GM18508 (cell line): ENCODE results near the gene PGLYRP4.

Experiments used
- ATAC-seq: cut with Tn5 transposase; IDR thresholded peaks from one replicate; pipeline ENCODE4 v1.9.1; 2021; ENCODE audit warnings: moderate number of reproducible peaks; ENCODE audit not compliant: insufficient read depth, unreplicated experiment

PGLYRP4 gene

DNA sequence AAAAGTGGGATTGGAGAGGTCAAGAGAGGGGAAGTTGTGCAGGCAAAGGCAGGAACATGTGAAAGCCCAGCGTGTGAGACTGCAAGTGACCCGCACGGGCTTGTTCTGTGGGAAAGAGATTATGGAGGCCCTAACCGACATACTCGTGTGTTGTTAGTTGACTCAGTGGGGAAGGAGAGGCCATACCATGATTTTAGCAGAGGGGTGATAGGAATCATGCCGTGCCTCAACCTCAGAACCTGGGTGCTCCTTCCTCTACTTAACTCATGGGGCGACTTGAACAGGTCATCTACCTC lies 55.2 kb downstream of the PGLYRP4 start:
- ATAC-seq, result no peak

DNA sequence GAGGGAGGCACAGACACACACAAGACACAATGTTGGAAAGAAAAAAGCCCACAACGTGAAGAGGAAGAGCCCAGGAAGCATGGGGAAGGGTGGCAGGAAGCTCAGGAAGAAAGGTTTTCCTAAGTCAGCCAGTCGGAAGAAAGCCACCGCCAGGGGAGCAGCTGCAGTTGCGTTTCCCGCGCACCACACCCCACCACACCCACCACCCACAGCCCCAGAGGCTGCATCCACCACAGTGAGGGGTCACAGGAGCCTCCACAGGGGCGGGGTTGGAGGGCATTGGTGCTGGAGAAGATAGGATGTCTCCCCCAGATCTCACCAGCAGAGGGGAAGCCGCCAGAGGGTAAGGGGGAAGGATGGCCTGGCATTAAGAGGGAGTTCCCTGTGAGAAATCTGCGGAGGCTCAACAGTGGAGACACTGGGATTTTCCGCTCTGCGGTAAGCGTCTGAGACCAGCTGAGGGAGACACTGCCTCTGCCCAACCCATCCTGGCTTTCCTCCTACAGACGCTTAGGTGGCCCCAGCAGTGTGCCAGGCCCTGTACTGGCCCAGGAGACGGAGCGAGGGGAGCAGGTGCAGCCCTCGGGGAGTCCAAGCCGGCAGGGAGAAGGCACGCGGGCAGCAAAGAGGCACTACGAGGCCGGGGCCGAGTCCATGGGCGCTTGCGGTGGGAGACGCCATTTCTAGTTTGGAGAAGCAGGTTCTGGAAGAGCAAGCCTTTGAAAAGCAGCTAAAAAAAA lies 55.7 kb downstream of the PGLYRP4 start:
- ATAC-seq, result no peak

DNA sequence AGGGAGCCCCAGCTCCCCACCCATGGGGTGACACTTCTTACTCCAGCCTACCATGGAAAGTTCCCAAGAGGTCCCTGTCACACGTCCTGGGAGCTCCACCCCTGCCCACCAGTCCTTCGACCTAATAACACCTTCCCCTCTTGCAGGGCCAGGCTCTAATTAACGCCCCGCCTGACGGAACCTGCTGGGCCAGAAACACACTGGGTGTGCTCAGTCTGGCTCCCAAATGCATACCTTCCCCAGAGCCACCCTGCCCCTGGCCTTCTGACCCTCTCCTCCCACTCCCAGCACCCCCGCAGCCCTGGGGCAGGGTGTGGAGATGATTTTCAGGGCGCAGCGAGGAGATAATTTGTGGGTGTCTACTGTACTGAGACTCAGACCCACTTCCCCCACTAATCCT lies 56.5 kb downstream of the PGLYRP4 start:
- no peak for ATAC-seq

DNA sequence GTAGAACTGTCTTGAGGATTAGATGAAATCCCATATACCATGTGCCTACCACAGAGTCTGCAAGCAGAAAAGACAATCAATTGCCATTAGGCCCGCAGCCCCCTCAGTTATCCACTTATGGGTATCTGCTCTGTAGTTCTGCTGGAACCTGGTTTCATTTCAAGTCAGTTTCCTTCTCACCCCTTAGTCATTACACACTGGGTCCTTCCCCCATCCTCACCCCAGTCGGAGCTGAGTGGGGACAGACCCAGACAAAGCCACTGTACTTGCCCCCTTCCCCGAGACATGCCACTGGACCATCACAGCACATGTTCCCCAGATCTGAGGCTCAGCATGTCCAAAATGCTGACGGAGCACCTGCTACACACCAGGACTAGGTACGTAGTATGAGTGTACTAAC lies 57.1 kb downstream of the PGLYRP4 start:
- no peak for ATAC-seq

DNA sequence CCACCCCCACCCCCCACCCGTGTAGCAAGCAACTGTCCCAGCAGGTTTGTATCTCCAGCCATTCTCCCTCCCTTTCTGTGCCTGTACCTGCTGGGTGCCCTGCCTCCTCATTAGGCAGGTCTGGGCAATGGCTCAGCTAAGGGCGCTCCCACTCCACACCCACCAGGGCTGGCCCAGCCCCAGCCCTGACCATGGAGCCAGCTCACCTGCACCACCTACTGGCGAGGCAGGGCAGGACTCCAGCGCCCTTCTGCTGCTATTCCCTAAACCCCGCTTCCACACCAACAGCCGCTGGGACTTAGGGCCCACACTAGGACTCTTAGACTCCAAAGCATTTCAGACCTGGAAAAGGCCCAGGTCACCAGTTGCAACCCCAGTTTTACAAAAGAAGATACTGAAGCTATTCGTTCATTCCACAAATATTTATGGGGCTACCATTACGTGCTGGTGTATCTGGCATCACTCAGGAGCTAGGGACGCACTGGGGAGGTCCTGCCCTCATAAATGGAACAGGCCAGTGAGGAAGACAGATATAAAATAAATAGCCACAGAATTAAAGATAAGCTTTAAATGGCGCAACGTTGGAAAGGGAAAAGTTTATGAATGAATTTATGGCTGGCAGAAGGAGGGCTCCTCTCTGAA lies 59.9 kb downstream of the PGLYRP4 start:
- no peak for ATAC-seq
